GM12878 (cell line): Measurements from ENCODE around the gene ROBO1. TPM values are rescaled to one million over a fixed set of nuclear protein-coding genes. Genes with fewer than 3 reads are reported as not detected.

ENCODE experiments used
- ATAC-seq: fragments of 200-7000 bp; cut with Tn5 transposase; 3 replicates; pipeline ENCODE4 v1.9.1; 2020; ENCODE audit warnings: mild to moderate bottlenecking, moderate library complexity
- BruUV-seq: library from RNA; stranded (reverse); fragments of 400-500 nt; replicated peaks from 2 replicates; lab custom pipeline; 2021; lab: Mats Ljungman, UMichigan
- CTCF ChIA-PET: fragments of 300-600 bp; sonication (Branson Sonifier 250); formaldehyde crosslinking; extraction: SDS; loops from one replicate; lab custom pipeline; 2021; ENCODE audit warnings: inconsistent platforms; lab: Yijun Ruan, JAX
- POLR2A ChIA-PET: fragments of 350-600 bp; formaldehyde crosslinking; extraction: SDS; loops from one replicate; lab custom pipeline; 2021; ENCODE audit warnings: inconsistent platforms; lab: Charles Lee
- RAD21 ChIA-PET: fragments of 300-600 bp; sonication (Branson Sonifier 250); formaldehyde crosslinking; loops from one replicate; lab custom pipeline; 2023; ENCODE audit warnings: antibody characterized with exemption; ENCODE audit not compliant: unreplicated experiment; lab: Charles Lee
- SMC1A ChIA-PET: fragments of 300-600 bp; sonication (Branson Sonifier 250); formaldehyde crosslinking; loops from one replicate; lab custom pipeline; 2023; ENCODE audit not compliant: unreplicated experiment, uncharacterized antibody; lab: Charles Lee
- DNase-seq: peaks from one replicate; pipeline ENCODE4 v3.0.0-alpha.2; 2011; ENCODE audit warnings: low read depth, low spot score
- FAIRE-seq: peaks from 3 replicates; lab custom pipeline; 2011; peaks lifted over from hg19 to GRCh38; lab: Jason Lieb, UNC
- H2AFZ ChIP-seq: 2 replicates; pipeline ENCODE4 v1.6.0; 2011; ENCODE audit warnings: low read depth, low read length, control low read depth; ENCODE audit not compliant: control insufficient read depth
- H3K27ac ChIP-seq: 2 replicates; pipeline ENCODE4 v1.5.1; 2011; ENCODE audit warnings: control low read depth; ENCODE audit not compliant: control insufficient read depth, insufficient read depth
- H3K27me3 ChIP-seq, 2 experiments: replicated peaks in 1 of 2; 2 replicates each; pipeline versions ENCODE4 v1.6.0 to v1.6.1; 2011; ENCODE audit warnings: low read length in 1 of 2; ENCODE audit not compliant: control insufficient read depth in 2 of 2, insufficient read depth in 2 of 2
- H3K36me3 ChIP-seq, 2 experiments: 2 replicates each; pipeline ENCODE4 v1.5.1; 2011; ENCODE audit warnings: low read length in 1 of 2; ENCODE audit not compliant: control insufficient read depth in 2 of 2, insufficient read depth in 2 of 2
- H3K4me1 ChIP-seq: 2 replicates; pipeline ENCODE4 v1.6.1; 2011; ENCODE audit warnings: mild to moderate bottlenecking, low read length, moderate library complexity, mixed read lengths; ENCODE audit not compliant: control insufficient read depth, insufficient read depth
- H3K4me2 ChIP-seq: 2 replicates; pipeline ENCODE4 v1.6.0; 2011; ENCODE audit warnings: control low read depth; ENCODE audit not compliant: control insufficient read depth, insufficient read depth
- H3K4me3 ChIP-seq: fragments of 200-600 bp; sonication (generic); 2 replicates; pipeline ENCODE4 v1.5.1; 2016
- H3K79me2 ChIP-seq: 2 replicates; pipeline ENCODE4 v1.6.0; 2011; ENCODE audit warnings: low read length; ENCODE audit not compliant: control insufficient read depth, insufficient read depth
- H3K9ac ChIP-seq: 2 replicates; pipeline ENCODE4 v1.8.0; 2011; ENCODE audit warnings: low read length, control low read depth, mixed read lengths; ENCODE audit not compliant: control insufficient read depth, insufficient read depth
- H3K9me3 ChIP-seq: replicated peaks from 3 replicates; pipeline ENCODE4 v1.5.1; 2011; ENCODE audit warnings: mild to moderate bottlenecking, low read length; ENCODE audit not compliant: control insufficient read depth, insufficient read depth
- H4K20me1 ChIP-seq: 2 replicates; pipeline ENCODE4 v1.6.0; 2011; ENCODE audit not compliant: control insufficient read depth, insufficient read depth
- FOS ChIP-seq: IDR thresholded peaks from 3 replicates; pipeline ENCODE4 v1.6.1; 2011; ENCODE audit warnings: borderline replicate concordance; ENCODE audit not compliant: insufficient read length; ENCODE audit errors: extremely low read depth
- GATAD2B ChIP-seq: fragments of 450-650 bp; conservative IDR thresholded peaks from 2 replicates; pipeline ENCODE4 v1.6.1; 2017; ENCODE audit warnings: low read depth, mild to moderate bottlenecking, moderate library complexity
- RB1 ChIP-seq: fragments of 450-650 bp; formaldehyde crosslinking; IDR thresholded peaks from 2 replicates; pipeline ENCODE4 v1.6.1; 2017; ENCODE audit warnings: mild to moderate bottlenecking, borderline replicate concordance
- RUNX3 ChIP-seq: IDR thresholded peaks from 2 replicates; pipeline ENCODE4 v1.6.1; 2012; ENCODE audit warnings: low read length, inconsistent platforms
- WGBS: methylation state at CpG from one replicate; pipeline ENCODE4 v1.1.6; 2016; ENCODE audit warnings: low lambda C conversion rate; ENCODE audit not compliant: insufficient replicate concordance, insufficient coverage; ENCODE audit errors: missing lambda C conversion rate; 5-methylcytosine and 5-hydroxymethylcytosine counted together
- in situ Hi-C: fragments of 300-500 bp; cut with MboI; formaldehyde crosslinking; loops from 9 replicates; pipeline ENCODE4 v1.14.3; 2018; ENCODE audit warnings: mixed read lengths
- intact Hi-C: fragments of 100-400 bp; cut with micrococcal nuclease; formaldehyde crosslinking; loops from one replicate; pipeline ENCODE4 v1.14.2; 2022; ENCODE audit not compliant: unreplicated experiment
- polyA plus RNA-seq, 11 experiments: library from polyadenylated mRNA; depleted of rRNA in 4 of 11; unstranded in 6 of 11; stranded (reverse) in 5 of 11; fragments of >200 nt; fragmentation: Nextera tagmentation in 4 of 11; fragmentation: Illumina TruSeq in 1 of 11; extraction: Ambion mirVana in 4 of 11; extraction: Trizol in 1 of 11; gene quantifications; 1 replicate in 1 of 11; 2 replicates in 10 of 11; pipeline versions ENCODE4 v1.2.1 to v1.2.3, GENCODE V29; 2011 to 2016; ENCODE audit warnings: inconsistent platforms in 2 of 11, missing spikeins in 2 of 11, low read depth in 1 of 11
- total RNA-seq, 4 experiments: library from RNA; depleted of rRNA in 3 of 4; stranded (reverse); fragments of >200 nt in 3 of 4; fragmentation: Illumina TruSeq in 1 of 4; extraction: Trizol in 1 of 4; gene quantifications; 2 replicates each; pipeline versions ENCODE4 v1.2.1 to v1.2.3, GENCODE V29; 2013 to 2021
- TF ChIP-seq, protein P1 (sequence below): IDR thresholded peaks from 2 replicates; pipeline ENCODE4 v1.6.1; 2012; ENCODE audit warnings: low read length, inconsistent platforms
- TF ChIP-seq, protein P2 (sequence below): fragments of 450-650 bp; IDR thresholded peaks from 2 replicates; pipeline ENCODE4 v1.6.1; 2017; ENCODE audit warnings: antibody characterized with exemption, mild to moderate bottlenecking, moderate library complexity
- TF ChIP-seq, protein P3 (sequence below): fragments of 450-650 bp; IDR thresholded peaks from 2 replicates; pipeline ENCODE4 v1.6.1; 2016; ENCODE audit warnings: mild to moderate bottlenecking

Gene ROBO1
- total and polyA plus RNA-seq, 10 of the 15 experiments (the other 5 are each of a cell fraction or from before 2014, with no cell fraction given) = 0.29 to 46.5 (median 1.2) TPM

DNA sequence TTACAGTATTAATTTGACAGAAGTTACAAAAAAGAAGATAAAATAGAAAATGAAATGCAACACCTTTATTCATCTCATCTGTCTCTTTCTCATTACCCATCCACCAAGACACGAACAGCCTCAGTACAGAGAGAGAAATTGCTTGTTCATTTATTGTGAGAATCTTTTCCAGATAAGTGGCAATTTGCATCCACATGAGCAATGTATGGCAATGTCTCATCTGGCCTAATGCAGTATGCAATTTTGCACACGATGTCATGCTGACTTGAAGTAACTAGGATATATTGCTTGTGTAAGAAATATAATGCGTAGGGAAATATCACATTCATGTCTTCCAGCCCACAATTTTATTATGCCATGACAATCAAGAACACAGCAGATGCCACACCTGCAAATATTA, 866.9 kb downstream of the ROBO1 start:
- in situ Hi-C loops (no loop called here), intact Hi-C loops (no loop called here)
- no peak for FAIRE-seq
- Histone ChIP-seq H3K9ac (no peak overlapping the region), H3K27me3 (no peaks in the 10 kb centered on the region), H3K9me3 (no peaks in the 10 kb centered on the region), H2AFZ (no peak overlapping the region), H3K36me3 (no peaks in the 10 kb centered on the region), H3K4me1 (no peaks in the 10 kb centered on the region), H4K20me1 (no peaks in the 10 kb centered on the region), H3K4me2 (no peak overlapping the region), H3K4me3 (no peak overlapping the region), H3K79me2 (no peaks in the 10 kb centered on the region), H3K27ac (no peak overlapping the region)
- RAD21 ChIA-PET = interaction anchor here (0.9 to 2.3 kb wide), 3 partner anchors 17 to 45 kb away, joined by 4 to 5 read pairs (median 4); no protein-coding TSS in a partner anchor
- no TSS peak for BruUV-seq
- TF ChIP-seq RUNX3 (no peak), FOS (no peak), RB1 (no peak), GATAD2B (no peak)
- TF ChIP-seq, protein P1, sequence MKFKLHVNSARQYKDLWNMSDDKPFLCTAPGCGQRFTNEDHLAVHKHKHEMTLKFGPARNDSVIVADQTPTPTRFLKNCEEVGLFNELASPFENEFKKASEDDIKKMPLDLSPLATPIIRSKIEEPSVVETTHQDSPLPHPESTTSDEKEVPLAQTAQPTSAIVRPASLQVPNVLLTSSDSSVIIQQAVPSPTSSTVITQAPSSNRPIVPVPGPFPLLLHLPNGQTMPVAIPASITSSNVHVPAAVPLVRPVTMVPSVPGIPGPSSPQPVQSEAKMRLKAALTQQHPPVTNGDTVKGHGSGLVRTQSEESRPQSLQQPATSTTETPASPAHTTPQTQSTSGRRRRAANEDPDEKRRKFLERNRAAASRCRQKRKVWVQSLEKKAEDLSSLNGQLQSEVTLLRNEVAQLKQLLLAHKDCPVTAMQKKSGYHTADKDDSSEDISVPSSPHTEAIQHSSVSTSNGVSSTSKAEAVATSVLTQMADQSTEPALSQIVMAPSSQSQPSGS = no peak
- TF ChIP-seq, protein P2, sequence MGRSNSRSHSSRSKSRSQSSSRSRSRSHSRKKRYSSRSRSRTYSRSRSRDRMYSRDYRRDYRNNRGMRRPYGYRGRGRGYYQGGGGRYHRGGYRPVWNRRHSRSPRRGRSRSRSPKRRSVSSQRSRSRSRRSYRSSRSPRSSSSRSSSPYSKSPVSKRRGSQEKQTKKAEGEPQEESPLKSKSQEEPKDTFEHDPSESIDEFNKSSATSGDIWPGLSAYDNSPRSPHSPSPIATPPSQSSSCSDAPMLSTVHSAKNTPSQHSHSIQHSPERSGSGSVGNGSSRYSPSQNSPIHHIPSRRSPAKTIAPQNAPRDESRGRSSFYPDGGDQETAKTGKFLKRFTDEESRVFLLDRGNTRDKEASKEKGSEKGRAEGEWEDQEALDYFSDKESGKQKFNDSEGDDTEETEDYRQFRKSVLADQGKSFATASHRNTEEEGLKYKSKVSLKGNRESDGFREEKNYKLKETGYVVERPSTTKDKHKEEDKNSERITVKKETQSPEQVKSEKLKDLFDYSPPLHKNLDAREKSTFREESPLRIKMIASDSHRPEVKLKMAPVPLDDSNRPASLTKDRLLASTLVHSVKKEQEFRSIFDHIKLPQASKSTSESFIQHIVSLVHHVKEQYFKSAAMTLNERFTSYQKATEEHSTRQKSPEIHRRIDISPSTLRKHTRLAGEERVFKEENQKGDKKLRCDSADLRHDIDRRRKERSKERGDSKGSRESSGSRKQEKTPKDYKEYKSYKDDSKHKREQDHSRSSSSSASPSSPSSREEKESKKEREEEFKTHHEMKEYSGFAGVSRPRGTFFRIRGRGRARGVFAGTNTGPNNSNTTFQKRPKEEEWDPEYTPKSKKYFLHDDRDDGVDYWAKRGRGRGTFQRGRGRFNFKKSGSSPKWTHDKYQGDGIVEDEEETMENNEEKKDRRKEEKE = no peak
- TF ChIP-seq, protein P3, sequence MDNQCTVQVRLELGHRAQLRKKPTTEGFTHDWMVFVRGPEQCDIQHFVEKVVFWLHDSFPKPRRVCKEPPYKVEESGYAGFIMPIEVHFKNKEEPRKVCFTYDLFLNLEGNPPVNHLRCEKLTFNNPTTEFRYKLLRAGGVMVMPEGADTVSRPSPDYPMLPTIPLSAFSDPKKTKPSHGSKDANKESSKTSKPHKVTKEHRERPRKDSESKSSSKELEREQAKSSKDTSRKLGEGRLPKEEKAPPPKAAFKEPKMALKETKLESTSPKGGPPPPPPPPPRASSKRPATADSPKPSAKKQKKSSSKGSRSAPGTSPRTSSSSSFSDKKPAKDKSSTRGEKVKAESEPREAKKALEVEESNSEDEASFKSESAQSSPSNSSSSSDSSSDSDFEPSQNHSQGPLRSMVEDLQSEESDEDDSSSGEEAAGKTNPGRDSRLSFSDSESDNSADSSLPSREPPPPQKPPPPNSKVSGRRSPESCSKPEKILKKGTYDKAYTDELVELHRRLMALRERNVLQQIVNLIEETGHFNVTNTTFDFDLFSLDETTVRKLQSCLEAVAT = no peak
- WGBS = 50% methylated on average over 3 of the region's 3 CpGs
- POLR2A ChIA-PET = interaction anchor here (1.0 to 1.8 kb wide), 3 partner anchors 10 to 16 kb away, joined by 3 to 4 read pairs (median 3); no protein-coding TSS in a partner anchor
- SMC1A ChIA-PET = interaction anchor here (0.5 to 3.0 kb wide), 7 partner anchors 10 to 84 kb away, joined by 3 to 16 read pairs (median 6); no protein-coding TSS in a partner anchor
- no peak for ATAC-seq
- DNase-seq = no peak
- CTCF ChIA-PET = interaction anchor here (1.1 to 1.4 kb wide), 4 partner anchors 9 to 39 kb away, joined by 3 to 5 read pairs (median 4); no protein-coding TSS in a partner anchor
